Caki2 (cell line): ENCODE measurements around the gene C14orf180. TPM values are rescaled to one million over a fixed set of nuclear protein-coding genes. Genes with fewer than 3 reads are reported as not detected.

Experiments
- DNase-seq: peaks from one replicate; pipeline ENCODE4 v3.0.0-alpha.2; 2015; ENCODE audit warnings: low read depth
- in situ Hi-C: cut with HindIII; loops from 2 replicates; pipeline ENCODE4 v1.10.0; 2016; ENCODE audit warnings: low sequenced_read_pairs, low pct_unique_long_range_greater_than_20kb, mixed read lengths
- total RNA-seq: library from RNA; depleted of rRNA; stranded (reverse); fragments of >200 nt; shearing (Covaris generic); gene quantifications from 2 replicates; pipeline ENCODE4 v1.2.3, GENCODE V29; 2014; ENCODE audit warnings: low replicate concordance

Gene C14orf180
- total RNA-seq, 1 experiment from 2014 or later: not detected

GRCh38 chr14:104586832-104587620 is 7.5 kb downstream of the C14orf180 start:
- in situ Hi-C loops: no loop called here
- no peak for DNase-seq

DNA sequence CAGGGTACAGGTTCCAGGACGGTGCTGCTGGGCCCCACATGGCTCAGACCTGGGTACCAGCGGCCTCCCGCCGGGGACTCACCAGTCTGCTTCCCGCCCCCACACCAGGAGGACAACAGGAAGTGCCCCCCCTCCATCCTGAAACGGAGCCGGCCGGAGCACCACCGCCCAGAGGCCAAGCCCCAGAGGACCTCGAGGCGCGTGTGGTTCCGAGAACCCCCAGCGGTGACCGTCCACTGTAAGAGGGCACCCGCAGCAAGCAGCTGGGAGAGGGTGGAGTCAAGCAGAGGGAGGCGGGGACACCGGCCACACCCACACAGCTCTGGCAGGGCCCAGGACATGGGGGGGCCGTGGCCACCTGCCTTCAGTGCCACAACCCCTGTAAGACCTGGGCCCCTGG is 8.1 kb downstream of the C14orf180 start:
- DNase-seq: no peak
- in situ Hi-C loops: no loop called here

GRCh38 chr14:104588066-104588857 is 8.7 kb downstream of the C14orf180 start:
- in situ Hi-C loops: no loop called here
- no peak for DNase-seq

DNA sequence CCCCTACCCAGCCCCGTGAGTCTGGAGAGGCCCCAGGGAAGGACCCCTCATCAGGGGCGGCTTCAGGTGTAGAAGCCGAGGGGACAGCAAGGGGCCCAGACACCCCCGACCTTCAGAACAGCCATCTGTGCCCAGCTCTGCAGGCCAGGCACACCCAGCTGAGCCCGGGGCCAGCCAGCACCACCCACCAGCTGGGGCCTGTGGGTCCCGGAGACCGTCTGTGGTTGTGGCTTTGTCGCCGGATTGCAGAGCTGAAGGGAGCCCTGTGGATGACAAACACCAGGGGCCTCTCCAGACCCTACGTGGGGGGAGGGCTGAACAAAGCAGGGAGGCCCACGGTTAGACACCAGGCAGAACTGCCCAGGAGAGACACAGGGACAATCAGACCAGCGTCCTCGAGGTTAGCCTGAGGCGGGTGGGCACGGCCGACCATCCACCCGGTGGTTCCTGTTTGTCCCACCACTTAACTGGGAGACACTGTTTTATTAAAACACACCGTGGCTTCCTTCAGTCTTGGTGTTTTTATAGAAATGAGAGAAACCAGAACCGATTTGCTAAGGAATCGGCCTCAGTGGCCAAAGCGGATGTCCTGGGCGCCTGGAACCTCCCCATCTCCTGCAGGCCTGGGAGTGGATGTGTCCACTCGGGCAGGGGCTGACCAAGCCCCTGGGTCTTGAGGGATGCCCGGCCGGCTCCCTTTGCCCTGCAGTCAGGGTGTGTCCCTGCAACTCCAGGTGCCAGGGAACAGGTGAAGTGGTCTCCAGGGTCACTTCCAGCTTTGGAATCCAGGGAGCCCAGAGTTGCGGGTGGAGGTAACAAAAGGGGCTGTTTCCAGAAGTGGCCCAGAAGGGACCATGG is 10.0 kb downstream of the C14orf180 start:
- in situ Hi-C loops: no loop called here
- no peak for DNase-seq

DNA sequence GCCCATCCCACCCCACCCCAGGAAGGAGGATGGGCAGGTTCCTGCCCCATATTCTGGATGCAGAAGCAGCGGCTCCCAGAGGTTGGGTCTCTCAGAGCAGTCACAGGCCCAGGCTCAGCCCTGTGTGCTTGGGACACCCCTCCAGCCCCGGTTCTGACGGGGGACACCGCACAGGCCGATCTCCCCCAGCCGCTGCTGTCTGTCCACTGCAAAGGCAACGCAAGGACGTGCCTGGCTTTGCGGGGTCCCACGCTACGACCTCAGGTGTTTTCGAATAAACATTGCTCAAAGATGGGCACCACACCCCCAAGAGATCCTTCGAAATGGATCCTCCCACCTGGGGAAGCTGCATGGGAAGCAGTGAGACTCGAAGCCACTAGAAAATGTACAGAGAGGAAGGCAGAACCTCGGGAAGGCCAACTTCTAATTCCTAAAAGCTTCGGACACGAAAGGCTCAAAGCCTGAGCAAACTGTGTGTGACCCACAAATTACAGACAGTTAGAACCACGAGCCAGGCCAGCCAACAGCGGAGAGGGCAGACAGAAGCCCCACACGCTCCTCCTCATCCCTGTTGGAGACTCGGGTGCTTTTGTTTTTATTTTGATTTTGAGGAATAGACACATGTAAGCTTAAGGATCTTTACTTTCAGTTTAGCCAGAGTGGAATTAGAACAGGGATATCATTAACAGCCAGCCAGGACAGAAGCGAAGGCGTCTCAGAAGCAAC is 10.8 kb downstream of the C14orf180 start:
- DNase-seq: no peak
- in situ Hi-C loops: no loop called here

- no peak for DNase-seq
- in situ Hi-C loops: no loop called here
Observed at GRCh38 chr14:104591031-104591430, 11.5 kb downstream of the C14orf180 start.

DNA sequence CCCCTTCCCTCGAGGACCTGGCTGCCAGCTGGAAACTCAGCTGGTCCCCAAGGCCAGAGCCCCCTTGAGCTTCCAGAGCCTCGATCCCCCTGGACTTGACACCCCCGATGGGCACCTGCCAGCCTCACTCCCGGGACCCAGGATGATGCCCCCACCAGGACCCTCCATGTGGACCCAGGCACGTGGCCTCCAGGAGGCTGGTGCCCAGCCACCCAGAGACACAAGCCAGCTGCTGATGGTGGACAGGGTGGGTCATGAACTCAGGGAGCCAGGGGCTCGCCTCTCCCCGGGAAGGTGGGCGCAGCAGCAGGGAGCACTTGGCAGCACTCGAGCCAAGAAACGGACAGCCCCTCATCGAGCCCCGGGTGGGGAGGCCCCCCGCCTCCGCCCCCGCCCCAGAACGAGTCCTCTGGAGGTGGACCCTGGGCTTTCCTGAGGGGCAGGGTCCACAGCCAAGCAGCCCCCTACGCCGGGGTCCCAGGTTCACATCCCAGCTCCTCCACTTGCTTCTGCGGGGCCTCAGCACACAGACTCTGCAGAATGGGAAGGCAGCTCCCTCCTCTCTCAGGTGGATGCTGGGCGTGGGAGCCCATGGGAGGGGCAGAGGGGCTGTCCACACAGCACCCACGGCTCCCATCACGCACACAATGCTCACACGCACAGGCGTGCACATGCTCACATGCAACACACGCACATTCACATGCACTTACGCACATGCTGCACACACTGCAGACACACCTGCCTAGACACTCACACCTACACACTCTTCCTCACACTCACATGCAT is 12.1 kb downstream of the C14orf180 start:
- no peak for DNase-seq
- in situ Hi-C loops: no loop called here

DNA sequence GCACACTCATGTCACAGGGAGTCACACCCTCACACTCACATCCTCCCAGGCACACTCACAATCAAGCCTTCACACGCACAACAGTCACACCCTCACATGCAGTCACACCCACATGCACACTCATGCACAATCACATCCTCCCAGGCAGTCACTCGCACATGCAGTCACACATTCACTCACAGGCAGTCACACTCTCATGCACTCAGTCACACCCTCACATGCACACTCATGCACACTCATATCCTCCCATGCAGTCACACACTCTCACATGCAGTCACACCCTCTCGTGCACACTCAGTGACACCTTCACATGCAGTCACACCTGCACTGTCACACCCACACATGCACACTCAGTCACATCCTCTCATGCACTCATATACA is 12.7 kb downstream of the C14orf180 start:
- in situ Hi-C loops: no loop called here
- no peak for DNase-seq

- in situ Hi-C loops: no loop called here
- DNase-seq: no peak
Observed at GRCh38 chr14:104592785-104593184, 13.2 kb downstream of the C14orf180 start.

DNA sequence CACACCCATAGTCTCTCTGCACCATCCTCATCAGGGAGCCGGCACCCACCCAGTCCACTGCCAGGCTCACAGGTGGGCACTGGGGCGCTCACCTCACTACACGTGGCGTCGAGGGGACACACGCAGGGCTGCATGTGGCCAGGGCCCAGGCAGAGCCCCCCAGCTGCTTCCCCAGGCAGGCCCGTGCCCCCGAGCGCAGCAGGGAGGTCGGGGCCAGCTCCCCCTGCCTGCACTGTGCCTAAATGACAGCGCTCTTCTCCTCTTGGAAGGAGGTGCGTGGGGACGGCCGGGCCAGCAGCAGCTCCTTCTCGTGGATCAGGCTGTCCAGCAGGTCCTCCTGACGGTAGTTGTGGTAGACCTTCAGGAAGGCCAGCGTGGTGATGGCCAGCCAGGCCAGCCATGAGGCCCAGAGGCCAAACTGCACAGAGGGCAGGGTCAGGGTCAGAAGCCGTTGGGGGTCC is 13.7 kb downstream of the C14orf180 start:
- DNase-seq: no peak
- in situ Hi-C loops: no loop called here

DNA sequence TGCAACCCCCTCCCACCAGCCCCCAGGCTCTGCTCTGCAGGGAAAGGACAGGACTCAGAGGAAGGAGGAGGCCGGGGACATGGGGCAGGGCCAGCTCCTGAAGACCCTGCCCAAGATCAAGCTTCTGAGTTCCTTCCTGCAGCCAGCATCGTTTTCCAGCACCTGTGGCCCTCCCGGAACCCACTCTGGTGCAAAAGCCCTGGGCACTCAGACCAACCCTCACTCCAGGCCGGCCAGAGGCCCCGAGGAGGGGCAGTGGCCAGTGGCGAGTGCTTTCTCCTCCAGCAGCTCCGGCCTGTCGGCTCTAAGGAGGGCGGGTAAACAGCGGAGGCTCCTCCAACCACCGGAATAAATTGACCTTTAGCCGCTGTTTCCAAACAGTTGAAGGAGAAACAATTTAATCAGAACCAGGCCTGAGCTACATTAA is 14.2 kb downstream of the C14orf180 start:
- DNase-seq: no peak
- in situ Hi-C loops: no loop called here

- in situ Hi-C loops: no loop called here
- no peak for DNase-seq
Observed at GRCh38 chr14:104594310-104595046, 14.9 kb downstream of the C14orf180 start.

- no peak for DNase-seq
- in situ Hi-C loops: no loop called here
Observed at GRCh38 chr14:104595116-104595675, 15.6 kb downstream of the C14orf180 start.

DNA sequence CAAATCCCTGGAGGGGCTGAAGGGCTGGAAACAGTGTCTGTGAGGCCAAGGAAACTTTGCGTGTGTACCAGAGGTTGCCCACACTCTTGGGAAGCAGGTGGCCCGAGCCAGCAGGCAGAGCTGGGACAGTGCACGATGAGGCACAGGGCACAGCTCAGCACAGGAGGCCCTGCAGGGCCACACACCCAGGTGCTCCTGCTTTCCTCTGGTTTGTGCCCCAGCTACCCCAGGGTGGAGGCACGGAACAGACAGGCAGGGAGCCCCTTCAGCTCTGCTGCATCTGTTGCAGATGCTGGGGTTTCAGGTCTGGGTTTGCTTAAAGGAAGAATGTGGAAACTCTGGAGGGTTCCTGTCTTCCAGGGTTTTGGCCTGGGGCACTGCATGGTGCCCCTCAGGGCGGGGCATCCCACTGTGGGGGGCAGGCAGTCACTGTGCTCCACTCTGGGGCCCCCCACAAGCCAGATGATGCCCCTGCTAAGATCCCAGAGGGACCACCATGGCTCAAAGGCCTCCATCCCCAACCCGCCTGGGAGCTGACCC is 16.4 kb downstream of the C14orf180 start:
- in situ Hi-C loops: no loop called here
- DNase-seq: no peak

- in situ Hi-C loops: no loop called here
- no peak for DNase-seq
Observed at GRCh38 chr14:104596451-104596918, 16.9 kb downstream of the C14orf180 start.

GRCh38 chr14:104596927-104597351 is 17.4 kb downstream of the C14orf180 start:
- in situ Hi-C loops: no loop called here
- no peak for DNase-seq
